ENCODE data around the gene HOMER2. TPM values are rescaled to one million over a fixed set of nuclear protein-coding genes. Genes with fewer than 3 reads are reported as not detected.

Gene HOMER2
- total and polyA plus RNA-seq, 2 experiments from 2014 or later, result 10.8 to 23.9 TPM

DNA sequence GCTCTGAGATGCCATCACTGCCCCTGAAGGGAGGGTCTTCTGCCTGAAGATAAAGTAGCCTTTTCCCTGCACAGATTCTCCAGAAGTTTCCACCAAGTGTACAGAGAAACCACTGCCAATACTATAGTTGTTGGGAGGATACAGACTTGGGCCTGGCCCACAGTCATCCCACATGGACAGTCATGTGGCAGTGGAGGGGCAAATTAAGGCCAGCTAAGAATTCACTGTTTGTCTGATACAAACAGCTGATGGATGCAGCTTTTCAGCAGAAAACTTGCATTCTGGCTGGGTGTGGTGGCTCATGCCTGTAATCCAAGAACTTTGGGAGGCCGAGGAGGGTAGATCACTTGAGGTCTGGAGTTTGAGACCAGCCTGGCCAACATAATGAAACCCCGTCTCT, 22.1 kb downstream of the HOMER2 start (continued):
- TF ChIP-seq, protein P1, sequence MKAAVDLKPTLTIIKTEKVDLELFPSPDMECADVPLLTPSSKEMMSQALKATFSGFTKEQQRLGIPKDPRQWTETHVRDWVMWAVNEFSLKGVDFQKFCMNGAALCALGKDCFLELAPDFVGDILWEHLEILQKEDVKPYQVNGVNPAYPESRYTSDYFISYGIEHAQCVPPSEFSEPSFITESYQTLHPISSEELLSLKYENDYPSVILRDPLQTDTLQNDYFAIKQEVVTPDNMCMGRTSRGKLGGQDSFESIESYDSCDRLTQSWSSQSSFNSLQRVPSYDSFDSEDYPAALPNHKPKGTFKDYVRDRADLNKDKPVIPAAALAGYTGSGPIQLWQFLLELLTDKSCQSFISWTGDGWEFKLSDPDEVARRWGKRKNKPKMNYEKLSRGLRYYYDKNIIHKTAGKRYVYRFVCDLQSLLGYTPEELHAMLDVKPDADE (IDR thresholded peaks at IDR 0.05), result no peak
- no peak for TF ChIP-seq EZH2phosphoT487 (IDR thresholded peaks at IDR 0.05; ENCODE audit: unreplicated experiment)
- TF ChIP-seq STAT1 (IDR thresholded peaks at IDR 0.05; ENCODE audit: unreplicated experiment), result no peak
- no peak for TF ChIP-seq JUNB (IDR thresholded peaks at IDR 0.05; ENCODE audit: unreplicated experiment)
- TF ChIP-seq POLR2AphosphoS5 (IDR thresholded peaks at IDR 0.05; ENCODE audit: low read depth), result no peak
- no peak for TF ChIP-seq CREB1 (CRISPR knock-in tag; IDR thresholded peaks at IDR 0.05; ENCODE audit: low read depth)
- TF ChIP-seq ZNF331 (CRISPR knock-in tag; IDR thresholded peaks at IDR 0.05; ENCODE audit: low read depth), result no peak

DNA sequence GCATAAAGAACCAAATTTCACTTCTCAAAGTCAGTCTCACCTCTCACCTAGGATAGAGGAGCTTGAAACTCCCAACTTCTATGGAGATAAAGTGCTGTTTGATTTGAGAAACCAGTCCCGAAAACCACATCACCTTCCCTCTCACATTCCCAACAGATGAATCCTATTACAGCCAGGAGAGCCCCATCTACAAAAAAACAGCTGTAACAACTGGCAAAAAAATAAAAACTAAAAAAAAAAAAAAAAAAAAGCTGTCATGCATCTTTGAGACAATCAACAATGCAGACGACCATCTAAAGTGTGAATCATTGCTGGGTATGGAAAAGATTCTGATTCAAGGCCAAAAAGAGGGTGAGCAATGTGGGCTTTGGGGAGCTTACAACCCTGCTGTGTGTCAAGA, 23.8 kb downstream of the HOMER2 start:
- Histone ChIP-seq H3K36me3 (ENCODE audit: insufficient read depth) (no peaks in the 10 kb centered on the region), H3K27me3 (ENCODE audit: insufficient read depth) (no peaks in the 10 kb centered on the region), H3K27ac (ENCODE audit: low read depth) (no peak overlapping the region), H3F3A (replicated peaks; ENCODE audit: low read depth) (no peaks in the 10 kb centered on the region), H3K4me3 (no peak overlapping the region), H3K4me1 (ENCODE audit: insufficient read depth) (no peaks in the 10 kb centered on the region), H3K9me2 (ENCODE audit: insufficient read depth) (no peaks in the 10 kb centered on the region), H4K20me1 (replicated peaks; ENCODE audit: insufficient read depth) (no peaks in the 10 kb centered on the region), H3K79me2 (replicated peaks; ENCODE audit: insufficient read depth) (no peaks in the 10 kb centered on the region), H2AFZ (no peak overlapping the region), H3K4me2 (no peak overlapping the region)
- Mint-ChIP-seq H3K4me3 (no peak overlapping the region), H3K27me3 (ENCODE audit: insufficient read depth, low read depth, poor library complexity) (peaks cover 12% of the 10 kb centered on the region), H3K36me3 (ENCODE audit: low read depth) (no peaks in the 10 kb centered on the region), H3K27ac (no peak overlapping the region), H3K9me3 (no peaks in the 10 kb centered on the region), H3K4me1 (no peaks in the 10 kb centered on the region)
- DNase-seq (ENCODE audit: low spot score), result no peak
- no peak for ATAC-seq
- TF ChIP-seq POLR2AphosphoS5 (IDR thresholded peaks at IDR 0.05; ENCODE audit: low read depth), result no peak
- TF ChIP-seq, protein P1 (IDR thresholded peaks at IDR 0.05), result no peak
- TF ChIP-seq, protein P2, sequence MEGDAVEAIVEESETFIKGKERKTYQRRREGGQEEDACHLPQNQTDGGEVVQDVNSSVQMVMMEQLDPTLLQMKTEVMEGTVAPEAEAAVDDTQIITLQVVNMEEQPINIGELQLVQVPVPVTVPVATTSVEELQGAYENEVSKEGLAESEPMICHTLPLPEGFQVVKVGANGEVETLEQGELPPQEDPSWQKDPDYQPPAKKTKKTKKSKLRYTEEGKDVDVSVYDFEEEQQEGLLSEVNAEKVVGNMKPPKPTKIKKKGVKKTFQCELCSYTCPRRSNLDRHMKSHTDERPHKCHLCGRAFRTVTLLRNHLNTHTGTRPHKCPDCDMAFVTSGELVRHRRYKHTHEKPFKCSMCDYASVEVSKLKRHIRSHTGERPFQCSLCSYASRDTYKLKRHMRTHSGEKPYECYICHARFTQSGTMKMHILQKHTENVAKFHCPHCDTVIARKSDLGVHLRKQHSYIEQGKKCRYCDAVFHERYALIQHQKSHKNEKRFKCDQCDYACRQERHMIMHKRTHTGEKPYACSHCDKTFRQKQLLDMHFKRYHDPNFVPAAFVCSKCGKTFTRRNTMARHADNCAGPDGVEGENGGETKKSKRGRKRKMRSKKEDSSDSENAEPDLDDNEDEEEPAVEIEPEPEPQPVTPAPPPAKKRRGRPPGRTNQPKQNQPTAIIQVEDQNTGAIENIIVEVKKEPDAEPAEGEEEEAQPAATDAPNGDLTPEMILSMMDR (conservative IDR thresholded peaks at IDR 0.05; ENCODE audit: low read depth in 2 of 2), result no peak
- no peak for TF ChIP-seq ZNF331 (CRISPR knock-in tag; IDR thresholded peaks at IDR 0.05; ENCODE audit: low read depth)
- no peak for TF ChIP-seq JUNB (IDR thresholded peaks at IDR 0.05; ENCODE audit: unreplicated experiment)
- TF ChIP-seq CREB1 (CRISPR knock-in tag; IDR thresholded peaks at IDR 0.05; ENCODE audit: low read depth), result no peak
- TF ChIP-seq, protein P3, sequence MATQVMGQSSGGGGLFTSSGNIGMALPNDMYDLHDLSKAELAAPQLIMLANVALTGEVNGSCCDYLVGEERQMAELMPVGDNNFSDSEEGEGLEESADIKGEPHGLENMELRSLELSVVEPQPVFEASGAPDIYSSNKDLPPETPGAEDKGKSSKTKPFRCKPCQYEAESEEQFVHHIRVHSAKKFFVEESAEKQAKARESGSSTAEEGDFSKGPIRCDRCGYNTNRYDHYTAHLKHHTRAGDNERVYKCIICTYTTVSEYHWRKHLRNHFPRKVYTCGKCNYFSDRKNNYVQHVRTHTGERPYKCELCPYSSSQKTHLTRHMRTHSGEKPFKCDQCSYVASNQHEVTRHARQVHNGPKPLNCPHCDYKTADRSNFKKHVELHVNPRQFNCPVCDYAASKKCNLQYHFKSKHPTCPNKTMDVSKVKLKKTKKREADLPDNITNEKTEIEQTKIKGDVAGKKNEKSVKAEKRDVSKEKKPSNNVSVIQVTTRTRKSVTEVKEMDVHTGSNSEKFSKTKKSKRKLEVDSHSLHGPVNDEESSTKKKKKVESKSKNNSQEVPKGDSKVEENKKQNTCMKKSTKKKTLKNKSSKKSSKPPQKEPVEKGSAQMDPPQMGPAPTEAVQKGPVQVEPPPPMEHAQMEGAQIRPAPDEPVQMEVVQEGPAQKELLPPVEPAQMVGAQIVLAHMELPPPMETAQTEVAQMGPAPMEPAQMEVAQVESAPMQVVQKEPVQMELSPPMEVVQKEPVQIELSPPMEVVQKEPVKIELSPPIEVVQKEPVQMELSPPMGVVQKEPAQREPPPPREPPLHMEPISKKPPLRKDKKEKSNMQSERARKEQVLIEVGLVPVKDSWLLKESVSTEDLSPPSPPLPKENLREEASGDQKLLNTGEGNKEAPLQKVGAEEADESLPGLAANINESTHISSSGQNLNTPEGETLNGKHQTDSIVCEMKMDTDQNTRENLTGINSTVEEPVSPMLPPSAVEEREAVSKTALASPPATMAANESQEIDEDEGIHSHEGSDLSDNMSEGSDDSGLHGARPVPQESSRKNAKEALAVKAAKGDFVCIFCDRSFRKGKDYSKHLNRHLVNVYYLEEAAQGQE (IDR thresholded peaks at IDR 0.05; ENCODE audit: unreplicated experiment), result no peak
- TF ChIP-seq NANOG (IDR thresholded peaks at IDR 0.05; ENCODE audit: borderline replicate concordance), result no peak
- no peak for TF ChIP-seq STAT1 (IDR thresholded peaks at IDR 0.05; ENCODE audit: unreplicated experiment)
- TF ChIP-seq EZH2phosphoT487 (IDR thresholded peaks at IDR 0.05; ENCODE audit: unreplicated experiment), result no peak
- TF ChIP-seq, protein P4, sequence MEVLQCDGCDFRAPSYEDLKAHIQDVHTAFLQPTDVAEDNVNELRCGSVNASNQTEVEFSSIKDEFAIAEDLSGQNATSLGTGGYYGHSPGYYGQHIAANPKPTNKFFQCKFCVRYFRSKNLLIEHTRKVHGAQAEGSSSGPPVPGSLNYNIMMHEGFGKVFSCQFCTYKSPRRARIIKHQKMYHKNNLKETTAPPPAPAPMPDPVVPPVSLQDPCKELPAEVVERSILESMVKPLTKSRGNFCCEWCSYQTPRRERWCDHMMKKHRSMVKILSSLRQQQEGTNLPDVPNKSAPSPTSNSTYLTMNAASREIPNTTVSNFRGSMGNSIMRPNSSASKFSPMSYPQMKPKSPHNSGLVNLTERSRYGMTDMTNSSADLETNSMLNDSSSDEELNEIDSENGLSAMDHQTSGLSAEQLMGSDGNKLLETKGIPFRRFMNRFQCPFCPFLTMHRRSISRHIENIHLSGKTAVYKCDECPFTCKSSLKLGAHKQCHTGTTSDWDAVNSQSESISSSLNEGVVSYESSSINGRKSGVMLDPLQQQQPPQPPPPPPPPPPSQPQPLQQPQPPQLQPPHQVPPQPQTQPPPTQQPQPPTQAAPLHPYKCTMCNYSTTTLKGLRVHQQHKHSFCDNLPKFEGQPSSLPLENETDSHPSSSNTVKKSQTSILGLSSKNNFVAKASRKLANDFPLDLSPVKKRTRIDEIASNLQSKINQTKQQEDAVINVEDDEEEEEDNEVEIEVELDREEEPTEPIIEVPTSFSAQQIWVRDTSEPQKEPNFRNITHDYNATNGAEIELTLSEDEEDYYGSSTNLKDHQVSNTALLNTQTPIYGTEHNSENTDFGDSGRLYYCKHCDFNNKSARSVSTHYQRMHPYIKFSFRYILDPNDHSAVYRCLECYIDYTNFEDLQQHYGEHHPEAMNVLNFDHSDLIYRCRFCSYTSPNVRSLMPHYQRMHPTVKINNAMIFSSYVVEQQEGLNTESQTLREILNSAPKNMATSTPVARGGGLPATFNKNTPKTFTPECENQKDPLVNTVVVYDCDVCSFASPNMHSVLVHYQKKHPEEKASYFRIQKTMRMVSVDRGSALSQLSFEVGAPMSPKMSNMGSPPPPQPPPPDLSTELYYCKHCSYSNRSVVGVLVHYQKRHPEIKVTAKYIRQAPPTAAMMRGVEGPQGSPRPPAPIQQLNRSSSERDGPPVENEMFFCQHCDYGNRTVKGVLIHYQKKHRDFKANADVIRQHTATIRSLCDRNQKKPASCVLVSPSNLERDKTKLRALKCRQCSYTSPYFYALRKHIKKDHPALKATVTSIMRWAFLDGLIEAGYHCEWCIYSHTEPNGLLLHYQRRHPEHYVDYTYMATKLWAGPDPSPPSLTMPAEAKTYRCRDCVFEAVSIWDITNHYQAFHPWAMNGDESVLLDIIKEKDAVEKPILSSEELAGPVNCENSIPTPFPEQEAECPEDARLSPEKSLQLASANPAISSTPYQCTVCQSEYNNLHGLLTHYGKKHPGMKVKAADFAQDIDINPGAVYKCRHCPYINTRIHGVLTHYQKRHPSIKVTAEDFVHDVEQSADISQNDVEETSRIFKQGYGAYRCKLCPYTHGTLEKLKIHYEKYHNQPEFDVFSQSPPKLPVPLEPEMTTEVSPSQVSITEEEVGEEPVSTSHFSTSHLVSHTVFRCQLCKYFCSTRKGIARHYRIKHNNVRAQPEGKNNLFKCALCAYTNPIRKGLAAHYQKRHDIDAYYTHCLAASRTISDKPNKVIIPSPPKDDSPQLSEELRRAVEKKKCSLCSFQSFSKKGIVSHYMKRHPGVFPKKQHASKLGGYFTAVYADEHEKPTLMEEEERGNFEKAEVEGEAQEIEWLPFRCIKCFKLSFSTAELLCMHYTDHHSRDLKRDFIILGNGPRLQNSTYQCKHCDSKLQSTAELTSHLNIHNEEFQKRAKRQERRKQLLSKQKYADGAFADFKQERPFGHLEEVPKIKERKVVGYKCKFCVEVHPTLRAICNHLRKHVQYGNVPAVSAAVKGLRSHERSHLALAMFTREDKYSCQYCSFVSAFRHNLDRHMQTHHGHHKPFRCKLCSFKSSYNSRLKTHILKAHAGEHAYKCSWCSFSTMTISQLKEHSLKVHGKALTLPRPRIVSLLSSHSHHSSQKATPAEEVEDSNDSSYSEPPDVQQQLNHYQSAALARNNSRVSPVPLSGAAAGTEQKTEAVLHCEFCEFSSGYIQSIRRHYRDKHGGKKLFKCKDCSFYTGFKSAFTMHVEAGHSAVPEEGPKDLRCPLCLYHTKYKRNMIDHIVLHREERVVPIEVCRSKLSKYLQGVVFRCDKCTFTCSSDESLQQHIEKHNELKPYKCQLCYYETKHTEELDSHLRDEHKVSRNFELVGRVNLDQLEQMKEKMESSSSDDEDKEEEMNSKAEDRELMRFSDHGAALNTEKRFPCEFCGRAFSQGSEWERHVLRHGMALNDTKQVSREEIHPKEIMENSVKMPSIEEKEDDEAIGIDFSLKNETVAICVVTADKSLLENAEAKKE (CRISPR knock-in tag; IDR thresholded peaks at IDR 0.05), result no peak

Measured in GM23338 (cell line).